22Rv1 (cell line): ENCODE measurements around the gene DHRS1.

Experiments used
- H3K27ac ChIP-seq: fragments of 450-650 bp; 2 replicates; pipeline ENCODE4 v1.5.1; 2017
- ZFX ChIP-seq: fragments of 450-650 bp; IDR thresholded peaks from 2 replicates; pipeline ENCODE4 v1.6.1; 2017; ENCODE audit warnings: antibody characterized with exemption, borderline replicate concordance
- TF ChIP-seq, protein P1 (sequence below): fragments of 450-650 bp; IDR thresholded peaks from 2 replicates; pipeline ENCODE4 v1.5.1; 2017; ENCODE audit warnings: mild to moderate bottlenecking

The DHRS1 gene

DNA sequence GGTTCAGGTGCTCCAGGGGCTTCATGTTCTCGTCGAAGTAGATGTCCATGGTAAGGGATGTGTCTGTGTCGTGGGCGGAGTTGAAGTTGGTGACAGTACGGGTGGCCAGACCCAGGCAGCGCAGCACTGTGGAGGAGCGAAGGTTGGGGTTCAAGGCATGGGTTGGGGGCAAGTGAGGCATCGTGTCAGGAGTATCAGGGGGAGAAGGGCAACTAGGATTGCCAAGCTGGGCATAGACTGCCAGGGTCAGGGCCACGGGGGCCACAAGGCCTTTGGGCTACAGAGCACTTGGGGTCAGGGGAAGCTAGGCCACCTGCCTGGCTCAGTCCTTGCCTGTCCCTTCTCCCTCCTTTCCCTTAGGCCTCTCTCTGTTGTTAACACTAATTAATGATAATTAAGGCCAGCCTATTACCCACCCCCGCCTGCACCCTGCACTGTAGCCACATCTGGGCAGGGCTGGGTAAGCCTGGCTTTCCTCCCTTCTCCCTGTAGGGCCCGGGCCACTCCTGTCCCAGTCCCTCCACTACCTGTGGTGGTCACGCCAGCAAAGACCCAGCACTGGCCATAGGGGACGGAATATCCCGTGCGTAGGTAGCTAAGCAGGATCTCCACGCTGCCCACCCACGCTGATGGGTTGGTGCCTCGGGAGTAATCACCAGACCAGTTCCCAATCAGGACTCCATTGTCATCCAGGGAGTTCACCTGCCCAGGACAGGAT, 40.9 kb downstream of the DHRS1 start:
- H3K27ac ChIP-seq: no peak overlapping the region
- TF ChIP-seq, protein P1, sequence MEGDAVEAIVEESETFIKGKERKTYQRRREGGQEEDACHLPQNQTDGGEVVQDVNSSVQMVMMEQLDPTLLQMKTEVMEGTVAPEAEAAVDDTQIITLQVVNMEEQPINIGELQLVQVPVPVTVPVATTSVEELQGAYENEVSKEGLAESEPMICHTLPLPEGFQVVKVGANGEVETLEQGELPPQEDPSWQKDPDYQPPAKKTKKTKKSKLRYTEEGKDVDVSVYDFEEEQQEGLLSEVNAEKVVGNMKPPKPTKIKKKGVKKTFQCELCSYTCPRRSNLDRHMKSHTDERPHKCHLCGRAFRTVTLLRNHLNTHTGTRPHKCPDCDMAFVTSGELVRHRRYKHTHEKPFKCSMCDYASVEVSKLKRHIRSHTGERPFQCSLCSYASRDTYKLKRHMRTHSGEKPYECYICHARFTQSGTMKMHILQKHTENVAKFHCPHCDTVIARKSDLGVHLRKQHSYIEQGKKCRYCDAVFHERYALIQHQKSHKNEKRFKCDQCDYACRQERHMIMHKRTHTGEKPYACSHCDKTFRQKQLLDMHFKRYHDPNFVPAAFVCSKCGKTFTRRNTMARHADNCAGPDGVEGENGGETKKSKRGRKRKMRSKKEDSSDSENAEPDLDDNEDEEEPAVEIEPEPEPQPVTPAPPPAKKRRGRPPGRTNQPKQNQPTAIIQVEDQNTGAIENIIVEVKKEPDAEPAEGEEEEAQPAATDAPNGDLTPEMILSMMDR: no peak
- no peak for TF ChIP-seq ZFX

DNA sequence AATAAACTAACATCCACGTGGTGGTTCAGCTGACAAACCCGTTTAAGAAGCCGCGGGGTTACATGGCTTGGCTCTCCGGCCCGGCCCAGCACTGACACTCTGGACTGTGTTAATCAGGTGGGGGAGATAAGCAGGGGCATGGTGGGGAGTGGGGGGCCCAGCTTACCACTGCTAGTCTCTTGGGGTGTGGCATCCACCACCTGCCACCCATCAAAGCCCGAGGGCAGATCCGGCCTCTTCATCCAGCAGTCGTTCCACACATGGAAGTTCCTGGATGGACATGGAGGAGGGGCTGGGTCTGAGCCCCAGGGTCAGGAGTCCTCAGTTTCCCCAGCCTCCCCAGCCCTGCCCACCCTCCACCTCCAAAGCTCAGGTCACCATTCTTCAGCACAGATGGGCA, 41.5 kb downstream of the DHRS1 start:
- no peak overlapping the region for H3K27ac ChIP-seq
- TF ChIP-seq ZFX: no peak
- TF ChIP-seq, protein P1: no peak

DNA sequence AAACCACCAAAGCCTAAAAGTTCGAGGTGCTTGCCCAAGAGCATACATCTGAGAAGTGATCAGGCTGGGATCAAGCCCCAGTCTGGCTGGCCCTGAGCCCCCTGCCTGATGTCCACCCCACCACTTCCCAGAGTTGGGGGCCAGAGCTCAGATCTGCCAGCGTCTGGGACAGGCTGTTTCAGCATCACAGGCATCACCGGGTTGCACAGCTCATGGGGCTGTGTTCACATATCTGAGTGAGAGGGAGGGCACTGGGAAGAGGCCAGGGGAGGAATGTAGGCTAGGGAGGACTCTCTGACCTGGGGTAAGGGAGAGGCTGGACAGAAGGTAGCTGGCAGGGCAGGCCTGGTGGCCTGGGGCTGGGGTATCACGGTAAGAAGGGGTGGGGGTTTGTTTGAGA, 42.6 kb downstream of the DHRS1 start:
- TF ChIP-seq, protein P1: no peak
- no peak for TF ChIP-seq ZFX
- H3K27ac ChIP-seq: no peak overlapping the region

GRCh38 chr14:24255931-24256711, 43.5 kb downstream of the DHRS1 start:
- TF ChIP-seq, protein P1: no peak
- no peak for TF ChIP-seq ZFX
- no peak overlapping the region for H3K27ac ChIP-seq

DNA sequence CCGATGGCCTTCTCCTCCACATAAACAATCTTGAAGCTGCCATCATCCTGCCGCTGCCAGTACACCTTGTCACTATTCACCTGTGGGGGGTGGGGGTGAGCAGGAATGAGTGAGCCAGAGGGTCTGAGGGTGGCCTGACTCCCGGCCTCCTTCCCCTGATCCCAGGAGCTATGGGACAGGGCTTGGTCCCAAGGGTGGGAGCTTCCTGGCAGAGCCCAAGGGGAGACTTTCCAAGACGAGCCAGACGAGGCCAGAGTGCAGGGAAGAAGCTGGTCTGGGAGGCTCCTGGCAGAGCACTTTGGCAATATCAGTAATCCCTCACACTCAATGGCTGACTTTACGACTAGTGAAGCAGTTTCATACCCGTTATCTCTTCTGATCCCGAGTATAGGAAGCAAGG, 44.1 kb downstream of the DHRS1 start:
- no peak overlapping the region for H3K27ac ChIP-seq
- no peak for TF ChIP-seq ZFX
- TF ChIP-seq, protein P1: no peak

DNA sequence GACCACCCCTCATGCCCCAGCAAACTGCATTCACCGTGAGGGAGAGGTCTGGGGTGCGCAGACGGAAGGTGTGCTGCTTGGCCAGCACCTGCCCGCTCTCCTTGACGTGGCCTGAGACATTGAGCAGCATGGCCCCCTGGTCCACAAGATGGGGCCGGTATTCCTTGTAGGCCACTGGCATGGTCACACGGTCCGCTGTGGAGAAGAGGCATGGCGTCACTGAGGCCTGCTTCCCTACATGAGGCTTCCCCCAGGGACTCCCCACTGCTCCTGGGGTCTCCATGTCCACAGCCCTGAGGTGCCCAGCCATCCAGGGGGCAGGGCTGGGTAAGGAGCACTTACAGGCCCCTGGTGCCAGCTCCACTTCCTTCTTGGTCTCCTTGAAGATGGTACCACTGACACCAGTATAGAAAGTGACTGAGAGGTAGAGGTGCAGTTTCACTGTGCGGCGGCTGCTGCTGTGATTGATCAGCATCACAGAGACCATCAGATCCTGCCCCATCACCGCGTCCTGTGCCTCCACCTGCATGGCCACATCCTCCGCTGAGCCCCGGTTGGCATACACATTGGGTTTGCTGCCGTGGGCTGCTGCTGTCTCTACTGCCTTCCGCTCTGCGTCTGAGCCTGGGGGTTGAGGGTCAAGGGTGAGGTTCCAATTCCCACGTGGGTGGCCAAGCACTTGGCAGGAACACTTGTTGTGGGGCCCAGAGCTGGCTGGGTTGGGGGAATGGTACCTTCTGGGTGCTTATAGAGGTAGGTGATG, 44.8 kb downstream of the DHRS1 start:
- no peak for TF ChIP-seq ZFX
- TF ChIP-seq, protein P1: no peak
- no peak overlapping the region for H3K27ac ChIP-seq

GRCh38 chr14:24253936-24254335, 45.6 kb downstream of the DHRS1 start:
- no peak overlapping the region for H3K27ac ChIP-seq
- TF ChIP-seq, protein P1: no peak
- no peak for TF ChIP-seq ZFX
